Fibroblast of the aortic adventitia (primary cell): ENCODE measurements around the gene FBRSL1. TPM values are rescaled to one million over a fixed set of nuclear protein-coding genes. Genes with fewer than 3 reads are reported as not detected.

Experiments used
- DNase-seq: peaks from one replicate; pipeline ENCODE4 v3.0.0-alpha.2; 2010; ENCODE audit warnings: low read depth
- H3K4me3 ChIP-seq: 2 replicates; pipeline ENCODE4 v1.5.1; 2011; ENCODE audit warnings: low read depth, mild to moderate bottlenecking, control low read depth, low read length, moderate library complexity
- CTCF ChIP-seq: IDR thresholded peaks from 2 replicates; pipeline ENCODE4 v1.5.1; 2011; ENCODE audit warnings: mild to moderate bottlenecking, low read length, control low read depth, inconsistent platforms; ENCODE audit not compliant: insufficient read depth
- total RNA-seq: library from RNA; depleted of rRNA; stranded (reverse); fragments of >200 nt; gene quantifications from 2 replicates; pipeline ENCODE4 v1.2.3, GENCODE V29; 2012; ENCODE audit warnings: low replicate concordance

FBRSL1 gene
- total RNA-seq, 1 donor, result 5.2 TPM

- DNase-seq, result no peak
- no peak for TF ChIP-seq CTCF
- no peak overlapping the region for H3K4me3 ChIP-seq
Observed at GRCh38 chr12:132533584-132533958, 43.6 kb downstream of the FBRSL1 start.

- no peak for TF ChIP-seq CTCF
- no peak overlapping the region for H3K4me3 ChIP-seq
- DNase-seq, result no peak
Observed at GRCh38 chr12:132534076-132534475, 44.1 kb downstream of the FBRSL1 start.

- no peak for TF ChIP-seq CTCF
- no peak for DNase-seq
Observed at GRCh38 chr12:132535019-132535418, 45.1 kb downstream of the FBRSL1 start.

GRCh38 chr12:132536102-132536876 lies 46.3 kb downstream of the FBRSL1 start:
- no peak for TF ChIP-seq CTCF
- no peak for DNase-seq
- no peak overlapping the region for H3K4me3 ChIP-seq

More at GRCh38 chr12:132535019-132535418, 45.1 kb downstream of the FBRSL1 start:
- no peak overlapping the region for H3K4me3 ChIP-seq

GRCh38 chr12:132537049-132537448 lies 47.1 kb downstream of the FBRSL1 start:
- TF ChIP-seq CTCF, result no peak
- H3K4me3 ChIP-seq, result no peak overlapping the region
- DNase-seq, result no peak

- TF ChIP-seq CTCF, result no peak
- no peak for DNase-seq
- H3K4me3 ChIP-seq, result no peak overlapping the region
Observed at GRCh38 chr12:132537836-132538662, 48.1 kb downstream of the FBRSL1 start.
